ENCODE results near the gene TFCP2. TPM values are rescaled to one million over a fixed set of nuclear protein-coding genes. Genes with fewer than 3 reads are reported as not detected.

Gene TFCP2
- total and polyA plus RNA-seq, 4 experiments from 2014 or later = 6.0 to 40.0 (median 25.9) TPM

DNA sequence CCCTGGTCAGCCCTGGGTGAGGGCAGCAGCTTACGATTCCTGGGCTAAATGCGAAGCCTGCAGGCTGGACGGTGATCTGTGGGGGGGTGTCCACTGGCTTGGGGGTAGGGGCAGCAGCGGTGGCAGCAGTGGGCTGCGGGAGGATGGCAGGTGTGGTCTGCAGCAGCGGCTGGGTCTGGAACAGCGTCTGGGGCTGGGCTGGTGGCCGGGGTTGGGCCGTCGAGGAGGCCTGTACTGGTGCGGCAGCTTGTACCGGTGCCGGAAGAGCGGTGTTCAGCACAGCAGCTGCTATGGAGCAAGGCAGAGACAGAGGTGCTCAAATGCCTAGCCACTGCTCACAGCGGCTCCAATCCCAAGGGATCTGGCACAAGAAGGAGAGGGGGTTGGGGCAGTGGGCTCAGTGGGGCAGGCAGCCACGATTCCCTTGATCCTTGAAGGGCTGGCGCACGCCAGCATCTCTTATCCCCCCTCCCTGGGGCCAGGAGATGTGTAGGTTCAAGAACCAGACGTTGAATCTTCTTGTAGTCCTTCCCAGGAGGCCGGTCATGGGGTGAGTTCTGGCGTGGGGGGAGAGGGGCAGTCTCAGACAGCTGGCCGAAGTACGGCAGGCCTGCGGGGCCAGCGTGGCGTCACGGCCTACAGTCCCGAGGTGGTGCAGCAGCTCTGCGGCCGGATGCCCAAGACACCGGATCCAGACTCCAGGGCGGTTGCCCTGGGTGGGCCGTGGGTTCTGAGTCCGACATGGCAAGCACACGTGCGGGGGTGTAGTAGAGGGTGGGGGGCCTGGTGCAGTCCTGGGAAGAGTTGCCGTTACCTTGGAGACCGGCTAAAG is 25.0 kb upstream of the TFCP2 start:
- H3K36me3 Mint-ChIP-seq = peaks cover 8 to 9% of the 10 kb centered on the region in 2 donors
- POLR2A ChIA-PET (ENCODE audit: partially characterized antibody) = interaction anchor here (1.0 kb wide), 2 partner anchors 26 to 41 kb away, joined by 3 read pairs; partner anchors contain the start of genes DAZAP2 and TFCP2
- Histone ChIP-seq H3K36me3 (ENCODE audit: insufficient read depth, low read length) (no peaks in the 10 kb centered on the region), H3K9me3 (ENCODE audit: control insufficient read depth in 1 of 2, low read length in 2 of 2) (no peaks in the 10 kb centered on the region), H3K27me3 (ENCODE audit: insufficient read depth, low read length) (no peaks in the 10 kb centered on the region), H3K4me3 (ENCODE audit: low read length in 2 of 2) (no peak overlapping the region), H3K27ac (ENCODE audit: low read depth, low read length) (no peak overlapping the region), H3K4me1 (ENCODE audit: insufficient read depth, low read length) (peaks cover 20% of the 10 kb centered on the region)
- no peak overlapping the region for H3K4me3 Mint-ChIP-seq
- CTCF ChIA-PET (ENCODE audit: partially characterized antibody) = no interaction called here
- peaks cover 2 to 18% (median 9%) of the 10 kb centered on the region in 4 donors for H3K4me1 Mint-ChIP-seq
- intact Hi-C loops (cut with micrococcal nuclease) = no loop called here
- H3K9me3 Mint-ChIP-seq = no peaks in the 10 kb centered on the region
- no peak for DNase-seq
- H3K27me3 Mint-ChIP-seq = no peaks in the 10 kb centered on the region
- no peak overlapping the region for H3K27ac Mint-ChIP-seq

DNA sequence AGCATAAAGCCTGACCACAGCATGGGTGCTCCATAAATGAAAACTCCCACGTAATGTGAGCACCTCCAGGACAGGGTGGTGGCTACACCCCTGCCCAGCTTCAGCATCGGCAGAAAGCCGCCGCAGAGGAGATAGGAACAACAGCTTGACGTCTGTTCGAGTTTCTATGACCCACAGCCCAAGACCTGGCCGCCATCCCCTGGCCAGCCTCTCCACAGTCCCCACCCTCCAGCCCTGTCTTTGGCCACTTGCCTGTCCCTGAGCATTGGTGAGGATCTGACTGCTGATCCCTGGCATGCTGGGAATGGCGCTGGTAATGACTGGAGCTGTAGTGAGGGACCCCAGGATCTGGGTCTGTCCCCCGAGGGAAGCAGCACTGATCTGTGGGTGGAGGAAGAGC is 23.6 kb upstream of the TFCP2 start:
- Mint-ChIP-seq H3K4me1 (peaks cover 0 to 8% (median 2%) of the 10 kb centered on the region in 4 donors), H3K36me3 (peaks cover 16 to 17% of the 10 kb centered on the region in 2 donors), H3K9me3 (no peaks in the 10 kb centered on the region), H3K4me3 (no peak overlapping the region), H3K27ac (peak overlapping the region in 1 of 7 donors; percentile 29), H3K27me3 (no peaks in the 10 kb centered on the region)
- POLR2A ChIA-PET (ENCODE audit: partially characterized antibody) = no interaction called here
- DNase-seq = no peak
- CTCF ChIA-PET (ENCODE audit: partially characterized antibody) = no interaction called here
- Histone ChIP-seq H3K4me1 (ENCODE audit: insufficient read depth, low read length) (peaks cover 6% of the 10 kb centered on the region), H3K36me3 (ENCODE audit: insufficient read depth, low read length) (peaks cover 4% of the 10 kb centered on the region), H3K27me3 (ENCODE audit: insufficient read depth, low read length) (no peaks in the 10 kb centered on the region), H3K27ac (ENCODE audit: low read depth, low read length) (no peak overlapping the region), H3K4me3 (ENCODE audit: low read length in 2 of 2) (no peak overlapping the region), H3K9me3 (ENCODE audit: control insufficient read depth in 1 of 2, low read length in 2 of 2) (no peaks in the 10 kb centered on the region)
- intact Hi-C loops (cut with micrococcal nuclease) = no loop called here

DNA sequence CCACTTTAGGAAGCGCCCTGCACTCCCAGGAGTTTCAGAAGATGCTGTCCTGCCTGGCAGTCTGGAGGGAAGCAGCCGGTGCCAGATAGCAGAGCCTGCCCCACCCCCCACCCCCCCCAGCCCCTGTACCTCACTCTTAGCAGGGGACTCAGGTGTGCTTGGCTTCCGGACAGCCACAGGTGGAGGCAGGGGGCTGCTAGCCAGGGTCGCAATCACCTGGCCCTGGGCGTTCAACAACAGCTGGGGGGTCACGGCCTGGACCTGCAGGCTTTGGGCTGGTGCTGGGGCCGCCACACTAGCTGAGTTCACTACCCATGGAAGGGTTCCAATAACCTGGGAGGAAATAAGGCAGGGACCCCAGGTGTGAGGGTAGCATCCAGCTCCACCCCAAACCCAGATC is 22.9 kb upstream of the TFCP2 start:
- POLR2A ChIA-PET (ENCODE audit: partially characterized antibody) = no interaction called here
- H3K27me3 ChIP-seq (ENCODE audit: insufficient read depth, low read length) = no peaks in the 10 kb centered on the region
- CTCF ChIA-PET (ENCODE audit: partially characterized antibody) = no interaction called here

DNA sequence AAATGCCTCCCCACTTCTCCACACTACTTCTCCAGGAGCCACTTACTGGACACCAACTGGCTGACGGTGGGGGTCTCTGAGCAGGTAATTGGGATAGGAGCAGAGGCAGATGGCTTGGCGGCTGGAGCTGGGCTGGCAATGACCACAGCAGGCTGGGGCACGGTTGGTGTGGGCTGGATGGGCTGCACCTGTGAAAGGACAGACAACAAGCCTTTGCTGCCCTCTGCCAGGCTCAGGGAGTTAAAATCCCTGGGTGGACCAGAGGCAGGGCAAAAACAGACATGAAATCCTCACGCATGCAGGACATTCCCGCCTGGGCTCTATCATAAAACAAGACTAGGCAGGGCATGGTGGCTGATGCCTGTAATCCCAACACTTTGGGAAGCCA is 19.3 kb upstream of the TFCP2 start:
- H3K4me1 ChIP-seq (ENCODE audit: insufficient read depth, low read length) = no peaks in the 10 kb centered on the region
- H3K9me3 ChIP-seq (ENCODE audit: control insufficient read depth in 1 of 2, low read length in 2 of 2) = no peaks in the 10 kb centered on the region
- ChIA-PET POLR2A (ENCODE audit: partially characterized antibody) (no interaction called here), CTCF (ENCODE audit: partially characterized antibody) (no interaction called here)
- peaks cover 20% of the 10 kb centered on the region for H3K36me3 ChIP-seq (ENCODE audit: insufficient read depth, low read length)
- no peak overlapping the region for H3K4me3 ChIP-seq (ENCODE audit: low read length in 2 of 2)
- no peak overlapping the region for H3K4me3 Mint-ChIP-seq
- H3K36me3 Mint-ChIP-seq = peaks cover 27 to 30% of the 10 kb centered on the region in 2 donors
- H3K27me3 ChIP-seq (ENCODE audit: insufficient read depth, low read length) = no peaks in the 10 kb centered on the region
- no peaks in the 10 kb centered on the region for H3K9me3 Mint-ChIP-seq
- no peaks in the 10 kb centered on the region for H3K27me3 Mint-ChIP-seq
- no peaks in the 10 kb centered on the region for H3K4me1 Mint-ChIP-seq
- DNase-seq = no peak
- peak overlapping the region in 1 of 7 donors; percentile 12 for H3K27ac Mint-ChIP-seq
- H3K27ac ChIP-seq (ENCODE audit: low read depth, low read length) = no peak overlapping the region
- intact Hi-C loops (cut with micrococcal nuclease) = no loop called here

More for the DNA sequence above, 22.9 kb upstream of the TFCP2 start:
- peaks cover 6% of the 10 kb centered on the region for H3K36me3 ChIP-seq (ENCODE audit: insufficient read depth, low read length)
- peaks cover 0 to under 1% (median under 1%) of the 10 kb centered on the region in 4 donors for H3K4me1 Mint-ChIP-seq
- no peaks in the 10 kb centered on the region for H3K9me3 ChIP-seq (ENCODE audit: control insufficient read depth in 1 of 2, low read length in 2 of 2)
- no peak for DNase-seq
- H3K4me3 Mint-ChIP-seq = no peak overlapping the region
- no peaks in the 10 kb centered on the region for H3K27me3 Mint-ChIP-seq
- H3K27ac Mint-ChIP-seq = no peak overlapping the region
- peaks cover under 1% of the 10 kb centered on the region for H3K4me1 ChIP-seq (ENCODE audit: insufficient read depth, low read length)
- H3K36me3 Mint-ChIP-seq = peaks cover 22 to 23% of the 10 kb centered on the region in 2 donors
- H3K9me3 Mint-ChIP-seq = no peaks in the 10 kb centered on the region
- no peak overlapping the region for H3K27ac ChIP-seq (ENCODE audit: low read depth, low read length)
- no peak overlapping the region for H3K4me3 ChIP-seq (ENCODE audit: low read length in 2 of 2)
- intact Hi-C loops (cut with micrococcal nuclease) = no loop called here

DNA sequence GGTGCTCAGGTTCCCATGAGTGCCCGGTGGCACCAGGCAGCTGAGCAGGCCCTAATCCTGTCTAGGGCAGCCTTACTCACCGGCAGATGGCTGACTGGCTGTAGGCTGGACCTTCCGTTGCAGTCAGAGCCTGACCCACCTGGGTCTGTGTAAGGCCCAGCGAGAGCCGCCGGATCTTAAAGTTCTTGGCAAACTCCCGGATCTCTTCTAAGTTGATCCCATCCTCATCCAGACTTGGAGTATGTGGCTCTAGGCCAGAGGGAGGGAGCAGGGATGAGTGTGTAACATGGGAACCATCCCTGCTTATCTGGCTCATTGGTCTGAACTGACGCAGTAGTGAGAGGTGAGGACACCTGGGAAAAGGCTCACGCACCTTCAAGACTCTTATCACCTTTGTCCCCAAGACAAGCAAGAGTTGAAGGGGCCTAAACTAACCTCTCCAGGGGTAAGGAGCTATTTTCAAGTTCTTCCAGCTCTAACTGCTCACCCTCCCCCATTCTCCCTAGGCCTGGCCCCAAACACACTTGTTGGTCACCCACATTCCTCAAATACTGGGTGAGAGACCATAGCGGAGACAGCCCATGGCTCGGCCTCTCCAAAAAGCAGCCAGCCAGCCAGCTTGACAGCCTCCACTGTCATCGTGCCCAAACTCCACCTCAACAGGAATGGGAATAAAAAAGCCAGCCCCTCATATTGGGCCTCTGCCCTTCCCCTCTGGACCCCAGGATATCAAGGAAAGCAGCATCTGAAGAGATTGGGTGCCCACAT is 18.8 kb upstream of the TFCP2 start:
- Histone ChIP-seq H3K9me3 (ENCODE audit: control insufficient read depth in 1 of 2, low read length in 2 of 2) (no peaks in the 10 kb centered on the region), H3K27me3 (ENCODE audit: insufficient read depth, low read length) (no peaks in the 10 kb centered on the region), H3K4me1 (ENCODE audit: insufficient read depth, low read length) (no peaks in the 10 kb centered on the region), H3K27ac (ENCODE audit: low read depth, low read length) (no peak overlapping the region), H3K36me3 (ENCODE audit: insufficient read depth, low read length) (peaks cover 20% of the 10 kb centered on the region), H3K4me3 (ENCODE audit: low read length in 2 of 2) (no peak overlapping the region)
- H3K4me3 Mint-ChIP-seq = no peak overlapping the region
- ChIA-PET CTCF (ENCODE audit: partially characterized antibody) (no interaction called here), POLR2A (ENCODE audit: partially characterized antibody) (no interaction called here)
- DNase-seq = no peak
- H3K9me3 Mint-ChIP-seq = no peaks in the 10 kb centered on the region
- peaks cover 27 to 30% of the 10 kb centered on the region in 2 donors for H3K36me3 Mint-ChIP-seq
- no peaks in the 10 kb centered on the region for H3K4me1 Mint-ChIP-seq
- no peaks in the 10 kb centered on the region for H3K27me3 Mint-ChIP-seq
- intact Hi-C loops (cut with micrococcal nuclease) = no loop called here
- no peak overlapping the region for H3K27ac Mint-ChIP-seq

DNA sequence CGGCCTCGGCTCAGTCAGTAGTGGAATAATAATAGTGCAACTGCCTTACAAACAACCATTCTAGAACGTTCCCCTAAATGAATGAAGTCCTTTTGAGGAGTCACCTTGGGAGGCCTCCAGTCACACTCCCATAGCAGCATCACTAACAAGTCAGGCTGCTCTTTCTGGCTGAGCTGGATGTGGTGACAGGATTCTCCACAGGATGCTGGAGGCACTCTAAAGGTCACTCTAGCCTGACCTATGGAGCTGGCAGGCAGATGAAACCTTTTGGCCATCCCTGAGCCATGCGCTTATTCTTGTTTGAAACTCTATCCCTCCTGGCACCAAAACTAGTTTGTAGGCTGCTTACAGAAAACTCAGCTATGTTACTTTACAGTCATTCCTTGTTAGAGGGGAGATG is 17.9 kb upstream of the TFCP2 start:
- H3K27me3 Mint-ChIP-seq = no peaks in the 10 kb centered on the region
- POLR2A ChIA-PET (ENCODE audit: partially characterized antibody) = interaction anchor here (0.8 kb wide), 1 partner anchor 28 kb away, joined by 4 read pairs; the partner anchor contains the start of gene POU6F1
- H3K36me3 Mint-ChIP-seq = peaks cover 26 to 27% of the 10 kb centered on the region in 2 donors
- H3K4me3 Mint-ChIP-seq = no peak overlapping the region
- H3K36me3 ChIP-seq (ENCODE audit: insufficient read depth, low read length) = peaks cover 20% of the 10 kb centered on the region
- no peaks in the 10 kb centered on the region for H3K27me3 ChIP-seq (ENCODE audit: insufficient read depth, low read length)
- H3K4me1 ChIP-seq (ENCODE audit: insufficient read depth, low read length) = no peaks in the 10 kb centered on the region
- H3K27ac ChIP-seq (ENCODE audit: low read depth, low read length) = no peak overlapping the region
- H3K4me3 ChIP-seq (ENCODE audit: low read length in 2 of 2) = no peak overlapping the region
- no peaks in the 10 kb centered on the region for H3K9me3 ChIP-seq (ENCODE audit: control insufficient read depth in 1 of 2, low read length in 2 of 2)
- CTCF ChIA-PET (ENCODE audit: partially characterized antibody) = interaction anchor here (1.5 kb wide), 1 partner anchor 150 kb away, joined by 3 read pairs; no protein-coding TSS in a partner anchor
- H3K9me3 Mint-ChIP-seq = no peaks in the 10 kb centered on the region
- H3K4me1 Mint-ChIP-seq = no peaks in the 10 kb centered on the region
- DNase-seq = no peak
- no peak overlapping the region for H3K27ac Mint-ChIP-seq
- intact Hi-C loops (cut with micrococcal nuclease) = no loop called here

DNA sequence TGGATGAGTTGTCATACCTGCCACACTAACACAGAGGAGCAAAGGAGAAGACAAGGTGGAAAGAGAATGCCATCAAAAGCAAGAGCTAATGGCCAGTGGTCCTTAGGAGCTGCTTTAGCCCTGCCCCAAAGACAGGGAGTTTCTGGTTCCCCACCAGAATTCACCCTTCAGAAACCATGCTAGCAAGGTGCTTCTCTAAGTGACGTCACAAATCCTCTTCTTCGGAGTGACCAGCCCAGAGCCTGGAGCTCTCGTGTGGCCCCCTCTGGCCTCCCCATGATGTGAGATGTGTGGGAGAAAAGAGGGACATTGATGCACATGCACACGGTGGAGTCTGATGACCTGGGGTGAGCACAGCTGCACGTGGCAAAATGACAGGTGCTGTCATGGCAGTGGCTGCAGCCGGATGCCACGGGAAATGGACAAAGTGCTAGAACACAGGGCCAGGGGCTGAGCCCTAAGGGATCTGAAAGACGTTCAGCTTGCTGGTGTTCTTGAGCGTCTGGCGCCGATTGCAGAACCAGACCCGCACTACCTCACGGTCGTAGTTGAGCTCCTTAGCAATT is 16.9 kb upstream of the TFCP2 start:
- H3K27me3 ChIP-seq (ENCODE audit: insufficient read depth, low read length) = no peaks in the 10 kb centered on the region
- Mint-ChIP-seq H3K4me3 (no peak overlapping the region), H3K27me3 (no peaks in the 10 kb centered on the region), H3K36me3 (peaks cover 22 to 27% of the 10 kb centered on the region in 2 donors), H3K9me3 (no peaks in the 10 kb centered on the region), H3K27ac (no peak overlapping the region), H3K4me1 (no peaks in the 10 kb centered on the region)
- H3K27ac ChIP-seq (ENCODE audit: low read depth, low read length) = no peak overlapping the region
- H3K4me1 ChIP-seq (ENCODE audit: insufficient read depth, low read length) = no peaks in the 10 kb centered on the region
- POLR2A ChIA-PET (ENCODE audit: partially characterized antibody) = interaction anchor here (0.8 kb wide), 1 partner anchor 28 kb away, joined by 4 read pairs; the partner anchor contains the start of gene POU6F1
- intact Hi-C loops (cut with micrococcal nuclease) = no loop called here
- H3K4me3 ChIP-seq (ENCODE audit: low read length in 2 of 2) = no peak overlapping the region
- CTCF ChIA-PET (ENCODE audit: partially characterized antibody) = interaction anchor here (1.2 to 1.5 kb wide), 2 partner anchors 29 to 151 kb away, joined by 3 read pairs; no protein-coding TSS in a partner anchor
- H3K9me3 ChIP-seq (ENCODE audit: control insufficient read depth in 1 of 2, low read length in 2 of 2) = no peaks in the 10 kb centered on the region
- H3K36me3 ChIP-seq (ENCODE audit: insufficient read depth, low read length) = peaks cover 20% of the 10 kb centered on the region
- no peak for DNase-seq

All from CD4-positive, alpha-beta memory T cell (primary cell).